Measurements from ENCODE around the gene ABL1.

DNA sequence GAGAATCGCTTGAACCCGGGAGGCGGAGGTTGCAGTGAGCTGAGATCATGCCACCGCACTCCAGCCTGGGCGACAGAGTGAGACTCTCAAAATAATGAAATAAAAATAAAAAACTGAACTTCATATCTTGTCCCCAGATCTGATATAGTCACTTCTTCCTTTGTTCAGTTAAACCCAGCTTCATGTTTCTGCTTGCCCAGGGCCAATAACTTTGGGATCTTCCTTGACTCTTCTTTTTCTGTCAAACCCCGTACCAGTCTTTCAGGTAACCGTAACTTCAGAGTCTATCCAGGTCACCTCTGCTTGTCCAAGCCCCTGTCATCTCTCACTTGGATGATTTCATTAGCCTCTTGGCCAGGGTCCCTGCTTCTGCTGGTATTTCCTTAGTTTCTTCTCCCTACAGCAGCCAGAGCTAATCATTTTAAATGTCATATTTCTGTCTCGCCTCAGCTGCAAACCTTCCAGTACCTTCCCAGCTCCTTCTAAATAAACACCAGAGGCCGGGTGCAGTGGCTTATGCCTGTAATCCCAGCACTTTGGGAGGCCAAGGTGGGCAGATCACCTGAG is 19.7 kb upstream of the ABL1 start:
- TF ChIP-seq CTCF (IDR thresholded peaks at IDR 0.05; ENCODE audit: low read depth, low read length, poor library complexity, severe bottlenecking) = no peak
- no peak for TF ChIP-seq EZH2phosphoT487 (IDR thresholded peaks at IDR 0.05; ENCODE audit: borderline replicate concordance, low read length)
